ENCODE measurements around the gene GABRP. TPM values are rescaled to one million over a fixed set of nuclear protein-coding genes. Genes with fewer than 3 reads are reported as not detected.

Gene GABRP
- total RNA-seq, 2 donors from 2014 or later, result 1.1 to 1.9 TPM

DNA sequence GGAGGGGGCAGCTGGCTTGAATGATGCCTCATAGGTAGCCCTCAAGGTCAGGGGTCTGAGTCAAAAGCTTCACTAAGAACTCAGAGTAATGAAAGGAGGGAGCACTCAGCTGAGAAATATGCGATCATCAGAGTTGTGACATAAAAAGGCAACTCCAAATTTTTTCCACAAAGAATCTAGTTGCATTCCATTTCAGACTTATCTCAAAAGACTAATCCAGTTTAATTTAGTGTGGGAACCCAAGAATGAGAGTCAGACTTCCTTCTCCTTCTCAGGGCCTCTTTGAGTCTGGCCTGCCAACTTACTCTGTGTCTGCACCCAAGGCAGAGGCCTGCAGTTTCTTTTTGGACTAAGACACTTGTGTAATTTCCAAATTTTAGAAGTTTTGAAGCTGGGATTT lies 34.7 kb downstream of the GABRP start:
- Histone ChIP-seq H3K27me3 (ENCODE audit: control insufficient read depth, insufficient read depth, low read length, poor library complexity, severe bottlenecking) (no peaks in the 10 kb centered on the region), H3K27ac (ENCODE audit: low read depth, low read length) (no peak overlapping the region), H3K9ac (ENCODE audit: extremely low read depth, low read length, poor library complexity, severe bottlenecking) (no peak overlapping the region), H3K36me3 (ENCODE audit: control insufficient read depth, insufficient read depth, low read length) (no peaks in the 10 kb centered on the region), H3K9me3 (ENCODE audit: control insufficient read depth, low read length) (no peaks in the 10 kb centered on the region), H3K4me3 (ENCODE audit: low read length) (no peak overlapping the region), H3K4me1 (ENCODE audit: control insufficient read depth, insufficient read depth, low read length) (no peaks in the 10 kb centered on the region)
- Mint-ChIP-seq H3K4me3 (no peak overlapping the region), H3K36me3 (ENCODE audit: low read depth) (no peaks in the 10 kb centered on the region), H3K27ac (no peak overlapping the region), H3K27me3 (ENCODE audit: insufficient read depth) (no peaks in the 10 kb centered on the region), H3K9me3 (no peaks in the 10 kb centered on the region), H3K4me1 (no peaks in the 10 kb centered on the region)
- no peak for DNase-seq
- WGBS, 2 experiments (ENCODE audit: insufficient coverage in 1 of 2, insufficient read length in 1 of 2), result 93% methylated on average over 1 of the region's 1 CpG; no CpG with 5 or more reads in 1 of the 2 experiments
- TF ChIP-seq, protein P1, sequence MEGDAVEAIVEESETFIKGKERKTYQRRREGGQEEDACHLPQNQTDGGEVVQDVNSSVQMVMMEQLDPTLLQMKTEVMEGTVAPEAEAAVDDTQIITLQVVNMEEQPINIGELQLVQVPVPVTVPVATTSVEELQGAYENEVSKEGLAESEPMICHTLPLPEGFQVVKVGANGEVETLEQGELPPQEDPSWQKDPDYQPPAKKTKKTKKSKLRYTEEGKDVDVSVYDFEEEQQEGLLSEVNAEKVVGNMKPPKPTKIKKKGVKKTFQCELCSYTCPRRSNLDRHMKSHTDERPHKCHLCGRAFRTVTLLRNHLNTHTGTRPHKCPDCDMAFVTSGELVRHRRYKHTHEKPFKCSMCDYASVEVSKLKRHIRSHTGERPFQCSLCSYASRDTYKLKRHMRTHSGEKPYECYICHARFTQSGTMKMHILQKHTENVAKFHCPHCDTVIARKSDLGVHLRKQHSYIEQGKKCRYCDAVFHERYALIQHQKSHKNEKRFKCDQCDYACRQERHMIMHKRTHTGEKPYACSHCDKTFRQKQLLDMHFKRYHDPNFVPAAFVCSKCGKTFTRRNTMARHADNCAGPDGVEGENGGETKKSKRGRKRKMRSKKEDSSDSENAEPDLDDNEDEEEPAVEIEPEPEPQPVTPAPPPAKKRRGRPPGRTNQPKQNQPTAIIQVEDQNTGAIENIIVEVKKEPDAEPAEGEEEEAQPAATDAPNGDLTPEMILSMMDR (conservative IDR thresholded peaks at IDR 0.05), result no peak

DNA sequence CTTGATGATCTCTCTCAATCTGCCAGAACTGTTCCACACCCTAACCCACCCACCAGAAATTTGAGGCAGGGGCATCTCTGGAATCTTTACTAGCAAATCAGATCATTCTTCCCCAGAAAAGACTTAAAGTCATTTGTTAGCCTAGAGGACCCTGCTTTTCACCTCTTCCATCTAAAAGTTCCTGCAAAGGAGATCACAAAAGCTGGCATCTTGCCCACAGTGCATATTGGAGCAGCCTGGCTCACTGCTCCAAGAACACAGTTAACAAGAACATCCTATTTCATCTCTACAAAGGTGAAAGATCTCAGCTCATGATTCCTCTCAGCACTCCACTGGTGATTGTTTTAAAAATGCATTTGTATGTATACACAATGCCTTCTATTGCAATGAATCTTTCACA lies 36.3 kb downstream of the GABRP start:
- no peak for DNase-seq
- TF ChIP-seq, protein P1 (conservative IDR thresholded peaks at IDR 0.05), result no peak
- Histone ChIP-seq H3K9me3 (ENCODE audit: control insufficient read depth, low read length) (peaks cover 6% of the 10 kb centered on the region), H3K4me3 (ENCODE audit: low read length) (no peak overlapping the region), H3K27ac (ENCODE audit: low read depth, low read length) (no peak overlapping the region), H3K9ac (ENCODE audit: extremely low read depth, low read length, poor library complexity, severe bottlenecking) (no peak overlapping the region), H3K27me3 (ENCODE audit: control insufficient read depth, insufficient read depth, low read length, poor library complexity, severe bottlenecking) (no peaks in the 10 kb centered on the region), H3K4me1 (ENCODE audit: control insufficient read depth, insufficient read depth, low read length) (no peaks in the 10 kb centered on the region), H3K36me3 (ENCODE audit: control insufficient read depth, insufficient read depth, low read length) (no peaks in the 10 kb centered on the region)
- Mint-ChIP-seq H3K9me3 (peaks cover 2% of the 10 kb centered on the region), H3K36me3 (ENCODE audit: low read depth) (no peaks in the 10 kb centered on the region), H3K27me3 (ENCODE audit: insufficient read depth) (no peaks in the 10 kb centered on the region), H3K4me3 (no peak overlapping the region), H3K27ac (no peak overlapping the region), H3K4me1 (no peaks in the 10 kb centered on the region)

DNA sequence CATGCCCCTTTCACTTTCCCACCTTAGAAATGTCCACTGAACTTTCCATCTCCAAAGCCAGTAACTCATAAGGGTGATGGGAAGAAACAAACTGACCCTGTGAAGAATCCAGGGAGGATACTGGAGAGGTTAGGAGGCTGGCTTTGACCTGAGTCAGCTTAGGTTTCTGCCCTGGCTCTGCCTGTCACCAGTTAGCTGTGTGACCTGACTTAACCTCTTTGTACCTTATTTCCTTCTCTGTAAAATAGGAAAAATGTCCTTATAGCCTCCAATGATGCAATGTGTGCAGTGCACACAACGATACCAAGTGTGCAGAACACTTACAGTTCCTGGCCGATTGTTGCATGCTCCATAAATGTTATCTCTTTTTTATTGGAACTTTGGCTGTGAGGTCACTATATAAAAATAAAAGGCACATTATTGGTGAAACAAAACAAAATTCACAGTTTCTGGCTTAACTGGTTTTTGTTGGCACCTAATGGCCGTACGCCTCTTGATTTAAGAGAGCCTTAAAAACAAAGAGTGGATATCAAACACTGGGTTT lies 37.8 kb downstream of the GABRP start:
- no peaks in the 10 kb centered on the region for H3K4me1 Mint-ChIP-seq
- H3K27ac Mint-ChIP-seq, result no peak overlapping the region
- H3K9ac ChIP-seq (ENCODE audit: extremely low read depth, low read length, poor library complexity, severe bottlenecking), result no peak overlapping the region
- no peak overlapping the region for H3K4me3 ChIP-seq (ENCODE audit: low read length)
- no peak overlapping the region for H3K27ac ChIP-seq (ENCODE audit: low read depth, low read length)
- no peaks in the 10 kb centered on the region for H3K4me1 ChIP-seq (ENCODE audit: control insufficient read depth, insufficient read depth, low read length)
- no peak overlapping the region for H3K4me3 Mint-ChIP-seq
- no peaks in the 10 kb centered on the region for H3K27me3 Mint-ChIP-seq (ENCODE audit: insufficient read depth)
- H3K36me3 ChIP-seq (ENCODE audit: control insufficient read depth, insufficient read depth, low read length), result no peaks in the 10 kb centered on the region
- H3K27me3 ChIP-seq (ENCODE audit: control insufficient read depth, insufficient read depth, low read length, poor library complexity, severe bottlenecking), result no peaks in the 10 kb centered on the region
- 93 to 97% methylated on average over 4 of the region's 4 CpGs for WGBS, 2 experiments (ENCODE audit: insufficient coverage in 1 of 2, insufficient read length in 1 of 2)
- TF ChIP-seq, protein P1 (conservative IDR thresholded peaks at IDR 0.05), result no peak
- DNase-seq, result no peak
- H3K9me3 Mint-ChIP-seq, result peaks cover 17% of the 10 kb centered on the region
- H3K36me3 Mint-ChIP-seq (ENCODE audit: low read depth), result peaks cover 4% of the 10 kb centered on the region
- peaks cover 19% of the 10 kb centered on the region for H3K9me3 ChIP-seq (ENCODE audit: control insufficient read depth, low read length)

All from endodermal cell (in vitro differentiated cells).